Psoas muscle (tissue), 8 donors: ENCODE data around the gene MTRF1. TPM values are rescaled to one million over a fixed set of nuclear protein-coding genes. Genes with fewer than 3 reads are reported as not detected.

Experiments
- ATAC-seq, 4 donors: fragments of 200-7000 bp; cut with Tn5 transposase; one replicate each; pipeline ENCODE4 v1.9.1; 2020; ENCODE audit warnings: moderate library complexity in 3 of 4, mild to moderate bottlenecking in 2 of 4
- DNase-seq, 2 donors: peaks; one replicate each; pipeline ENCODE4 v3.0.0-alpha.2; 2020
- H3K27ac ChIP-seq: fragments of 200-600 bp; one replicate; pipeline ENCODE4 v1.8.0; 2022
- H3K27me3 ChIP-seq, 3 donors: fragments of 200-600 bp in 1 of 3; one replicate each; pipeline versions ENCODE4 v1.6.1 to v1.8.0; 2013 to 2022; ENCODE audit warnings: low read length in 2 of 3, mild to moderate bottlenecking in 2 of 3, moderate library complexity in 1 of 3; ENCODE audit not compliant: insufficient read depth in 3 of 3
- H3K36me3 ChIP-seq, 2 donors: fragments of 200-600 bp in 1 of 2; one replicate each; pipeline versions ENCODE4 v1.6.1 to v1.8.0; 2013 to 2022; ENCODE audit warnings: low read depth in 1 of 2, mild to moderate bottlenecking in 1 of 2, moderate library complexity in 1 of 2; ENCODE audit not compliant: insufficient read depth in 1 of 2
- H3K4me1 ChIP-seq: fragments of 200-600 bp; one replicate; pipeline ENCODE4 v1.8.0; 2022
- H3K4me3 ChIP-seq: fragments of 200-600 bp; one replicate; pipeline ENCODE4 v1.8.0; 2022; ENCODE audit warnings: mild to moderate bottlenecking
- H3K9me3 ChIP-seq: fragments of 200-600 bp; one replicate; pipeline ENCODE4 v1.8.0; 2022
- WGBS, 3 donors: extraction: QIAGEN DNeasy Blood & Tissue Kit; methylation state at CpG; one replicate each; pipeline versions ENCODE4 v1.1.6 to v1.1.7; 2013; 5-methylcytosine and 5-hydroxymethylcytosine counted together
- intact Hi-C, 2 donors: fragments of 100-400 bp; cut with DNase I; formaldehyde crosslinking; loops; one replicate each; pipeline versions ENCODE4 v1.11.0 to v1.14.2; 2022
- polyA plus RNA-seq, 3 donors: library from polyadenylated mRNA; stranded (reverse); fragments of 200-250 nt; gene quantifications; one replicate each; pipeline ENCODE4 v1.2.3, GENCODE V29; 2013
- total RNA-seq, 4 donors: library from RNA; stranded (reverse); fragmentation: NEBNext Ultra II Directional in 2 of 4; extraction: Animal tissue kit (Norgen Biotek cat#: 25700) in 2 of 4; gene quantifications; one replicate each; pipeline versions ENCODE4 v1.2.1 to v1.2.4, GENCODE V29; 2021 to 2023
- TF ChIP-seq, protein P1 (sequence below): fragments of 200-600 bp; IDR thresholded peaks from one replicate; pipeline ENCODE4 v1.8.0; 2022; ENCODE audit warnings: antibody characterized with exemption
- donor health status: healthy with polysubstance abuse.
- donor health status: DM: no; HTN: no; CAD: no; lungs with moderate emphysema.
- donor health status: Bipolar disorder and iron deficiency.
- donor health status: healthy.
- donor health status: DM: yes; HTN: yes; CAD: no.
- donor health status: DM: no; HTN: no; CAD: no.
- donor health status: DM: no; HTN: no; CAD: no.
- donor health status: DM: yes; HTN: yes; CAD: no.

MTRF1 gene
- total and polyA plus RNA-seq, 7 donors: 8.7 to 29.6 (median 12.5) TPM

DNA sequence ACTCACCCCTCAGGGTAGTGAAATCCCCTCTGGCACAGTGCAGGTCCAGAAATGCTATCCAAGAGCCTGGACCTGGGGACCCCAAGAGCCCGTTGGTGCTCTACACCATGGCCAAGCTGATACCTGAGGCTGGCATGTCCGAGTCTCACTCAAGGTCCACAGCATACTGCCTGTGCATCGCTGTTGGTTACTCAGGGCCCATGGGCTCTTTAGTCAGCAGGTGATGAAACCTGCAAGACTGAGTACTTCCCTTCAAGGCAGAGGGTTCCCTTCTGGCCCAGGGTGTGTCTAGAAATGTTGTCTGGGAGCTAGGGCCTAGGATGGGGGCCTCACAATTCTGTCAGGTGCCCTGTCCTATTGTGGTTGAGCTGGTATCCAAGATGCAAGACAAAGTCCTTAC is 49.5 kb downstream of the MTRF1 start:
- Histone ChIP-seq H3K36me3 (peaks cover 3 to 14% of the 10 kb centered on the region in 2 donors), H3K4me3 (no peak overlapping the region), H3K27me3 (no peaks in the 10 kb centered on the region), H3K27ac (no peak overlapping the region), H3K9me3 (peaks cover 4% of the 10 kb centered on the region), H3K4me1 (no peaks in the 10 kb centered on the region)
- WGBS, 3 donors: 67 to 96% (median 92%) methylated on average over 3 of the region's 3 CpGs
- DNase-seq (no peak), ATAC-seq (no peak)
- intact Hi-C loops: no loop called here
- TF ChIP-seq, protein P1, sequence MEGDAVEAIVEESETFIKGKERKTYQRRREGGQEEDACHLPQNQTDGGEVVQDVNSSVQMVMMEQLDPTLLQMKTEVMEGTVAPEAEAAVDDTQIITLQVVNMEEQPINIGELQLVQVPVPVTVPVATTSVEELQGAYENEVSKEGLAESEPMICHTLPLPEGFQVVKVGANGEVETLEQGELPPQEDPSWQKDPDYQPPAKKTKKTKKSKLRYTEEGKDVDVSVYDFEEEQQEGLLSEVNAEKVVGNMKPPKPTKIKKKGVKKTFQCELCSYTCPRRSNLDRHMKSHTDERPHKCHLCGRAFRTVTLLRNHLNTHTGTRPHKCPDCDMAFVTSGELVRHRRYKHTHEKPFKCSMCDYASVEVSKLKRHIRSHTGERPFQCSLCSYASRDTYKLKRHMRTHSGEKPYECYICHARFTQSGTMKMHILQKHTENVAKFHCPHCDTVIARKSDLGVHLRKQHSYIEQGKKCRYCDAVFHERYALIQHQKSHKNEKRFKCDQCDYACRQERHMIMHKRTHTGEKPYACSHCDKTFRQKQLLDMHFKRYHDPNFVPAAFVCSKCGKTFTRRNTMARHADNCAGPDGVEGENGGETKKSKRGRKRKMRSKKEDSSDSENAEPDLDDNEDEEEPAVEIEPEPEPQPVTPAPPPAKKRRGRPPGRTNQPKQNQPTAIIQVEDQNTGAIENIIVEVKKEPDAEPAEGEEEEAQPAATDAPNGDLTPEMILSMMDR: no peak

DNA sequence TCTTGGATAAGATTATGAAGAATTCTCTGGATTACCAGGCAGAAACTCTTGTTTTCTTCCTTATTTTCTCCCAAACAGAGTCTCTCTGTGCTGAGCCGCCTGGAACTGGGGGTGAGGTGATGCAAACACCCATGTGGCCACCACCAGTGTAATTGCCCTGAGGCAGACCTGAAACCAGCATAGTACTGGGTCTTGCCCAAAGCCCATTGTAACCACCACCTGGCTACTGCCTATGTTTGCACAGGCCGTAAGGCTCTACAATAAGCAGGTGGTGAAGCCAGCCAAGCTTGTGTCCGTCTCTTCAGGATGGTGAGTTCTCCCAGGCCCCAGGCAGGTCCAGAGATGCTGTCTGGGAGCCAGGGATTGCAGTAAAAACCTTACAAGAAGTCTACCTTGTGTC is 50.1 kb downstream of the MTRF1 start:
- Histone ChIP-seq H3K36me3 (peaks cover 3 to 14% of the 10 kb centered on the region in 2 donors), H3K4me1 (no peaks in the 10 kb centered on the region), H3K9me3 (peaks cover 5% of the 10 kb centered on the region), H3K4me3 (no peak overlapping the region), H3K27ac (no peak overlapping the region), H3K27me3 (no peaks in the 10 kb centered on the region)
- ATAC-seq: no peak
- TF ChIP-seq, protein P1: no peak
- no peak for DNase-seq
- 92 to 98% (median 95%) methylated on average over 3 of the region's 3 CpGs for WGBS, 3 donors
- intact Hi-C loops: no loop called here

DNA sequence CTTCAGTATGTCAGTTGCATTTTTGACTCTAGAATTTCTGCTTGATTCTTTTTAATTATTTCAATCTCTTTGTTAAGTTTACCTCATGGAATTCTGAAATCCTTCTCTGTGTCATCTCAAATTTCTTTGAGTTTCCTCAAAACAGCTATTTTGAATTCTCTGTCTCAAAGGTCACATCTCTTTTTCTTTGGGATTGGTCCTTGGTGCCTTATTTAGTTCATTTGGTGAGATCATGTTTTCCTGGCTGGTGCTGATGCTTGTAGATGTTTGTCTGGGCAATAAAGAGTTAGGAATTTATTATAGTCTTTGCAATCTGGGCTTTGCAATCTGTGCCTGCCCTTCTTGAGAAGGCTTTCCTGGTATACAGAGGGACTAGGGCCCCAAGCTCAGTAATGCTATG is 50.5 kb downstream of the MTRF1 start:
- intact Hi-C loops: no loop called here
- Histone ChIP-seq H3K27ac (no peak overlapping the region), H3K4me3 (no peak overlapping the region), H3K9me3 (peaks cover 6% of the 10 kb centered on the region), H3K4me1 (no peaks in the 10 kb centered on the region), H3K27me3 (no peaks in the 10 kb centered on the region), H3K36me3 (peaks cover 3 to 14% of the 10 kb centered on the region in 2 donors)
- TF ChIP-seq, protein P1: no peak
- DNase-seq (no peak), ATAC-seq (no peak)

DNA sequence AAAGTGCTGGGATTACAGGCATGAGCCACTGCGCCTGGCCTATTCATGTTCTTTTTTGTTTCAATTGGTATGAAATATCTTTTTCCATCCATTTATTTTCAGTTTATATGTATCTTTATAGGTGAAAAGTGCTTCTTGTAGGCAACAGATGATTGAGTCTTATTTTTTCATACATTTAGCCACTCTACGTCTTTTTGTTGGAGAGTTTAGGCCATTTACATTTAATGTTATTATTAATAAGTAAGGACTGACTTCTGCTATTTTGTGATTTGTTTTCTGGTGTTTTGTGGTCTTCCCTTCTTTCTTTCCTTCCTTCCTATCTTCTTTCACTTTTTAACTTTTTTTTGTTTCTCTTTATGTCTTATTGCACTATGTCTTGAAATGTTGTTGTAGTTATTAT is 52.3 kb downstream of the MTRF1 start:
- no peak overlapping the region for H3K4me3 ChIP-seq
- H3K27me3 ChIP-seq: no peaks in the 10 kb centered on the region
- DNase-seq (no peak), ATAC-seq (no peak)
- TF ChIP-seq, protein P1: no peak
- WGBS, 3 donors: 96 to 99% (median 98%) methylated on average over 2 of the region's 2 CpGs
- no peaks in the 10 kb centered on the region for H3K4me1 ChIP-seq
- no peak overlapping the region for H3K27ac ChIP-seq
- intact Hi-C loops: no loop called here
- peaks cover 13% of the 10 kb centered on the region for H3K9me3 ChIP-seq
- H3K36me3 ChIP-seq: peaks cover 0 to 4% of the 10 kb centered on the region in 2 donors

DNA sequence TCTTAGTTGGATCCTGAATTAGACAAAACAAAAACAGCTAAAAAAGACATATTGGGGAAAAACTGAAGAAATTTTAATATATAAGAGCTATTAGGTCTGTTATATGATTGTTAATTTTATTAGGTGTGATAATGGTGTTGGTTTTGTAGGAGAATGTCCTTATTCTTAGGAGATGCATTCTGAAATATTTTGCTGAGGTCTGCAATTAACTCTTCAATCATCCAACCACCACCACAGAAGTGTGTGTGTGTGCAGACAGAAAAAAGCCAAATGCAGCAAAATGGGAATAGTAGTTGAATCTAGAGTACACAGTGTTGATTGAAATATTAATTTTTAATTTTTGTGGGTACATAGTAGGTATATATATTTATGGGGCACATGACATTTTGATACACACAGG is 56.9 kb downstream of the MTRF1 start:
- intact Hi-C loops: loop anchor here in 1 of 2 donors (1.0 kb wide), 1 partner anchor 22 kb away; no protein-coding TSS in a partner anchor
- Histone ChIP-seq H3K27ac (no peak overlapping the region), H3K4me3 (no peak overlapping the region), H3K9me3 (peaks cover 13% of the 10 kb centered on the region), H3K36me3 (no peaks in the 10 kb centered on the region), H3K27me3 (no peaks in the 10 kb centered on the region), H3K4me1 (no peaks in the 10 kb centered on the region)
- TF ChIP-seq, protein P1: no peak
- DNase-seq (no peak), ATAC-seq (no peak)
